Activated CD4-positive, alpha-beta T cell treated with anti-CD3 and anti-CD28 coated beads, Interleukin-2, amount 10 ng/mL, durations not matched to agents 7 days and 5 days (primary cell): ENCODE measurements around the gene LRRC8D. TPM values are rescaled to one million over a fixed set of nuclear protein-coding genes. Genes with fewer than 3 reads are reported as not detected.

ENCODE experiments used
- CTCF ChIA-PET: fragments of 350-600 bp; sonication (Branson Sonifier 250); formaldehyde crosslinking; loops from one replicate; lab custom pipeline; 2021; ENCODE audit warnings: antibody characterized with exemption; lab: Charles Lee
- POLR2A ChIA-PET: fragments of 350-600 bp; sonication (Branson Sonifier 250); formaldehyde crosslinking; loops from one replicate; lab custom pipeline; 2021; ENCODE audit warnings: antibody characterized with exemption; lab: Charles Lee
- DNase-seq: peaks from one replicate; pipeline ENCODE4 v3.0.0-alpha.2; 2020
- H3K27ac Mint-ChIP-seq: one replicate; pipeline ENCODE4 v1.8.0; 2021; ENCODE audit warnings: mild to moderate bottlenecking, moderate library complexity, mixed read lengths
- H3K27me3 Mint-ChIP-seq: one replicate; pipeline ENCODE4 v1.8.0; 2021; ENCODE audit warnings: mixed read lengths
- H3K36me3 Mint-ChIP-seq: one replicate; pipeline ENCODE4 v1.8.0; 2021; ENCODE audit warnings: low read depth, mixed read lengths
- H3K4me1 Mint-ChIP-seq: one replicate; pipeline ENCODE4 v1.8.0; 2021; ENCODE audit warnings: mixed read lengths
- H3K4me3 Mint-ChIP-seq: one replicate; pipeline ENCODE4 v1.8.0; 2021; ENCODE audit warnings: mild to moderate bottlenecking, moderate library complexity, mixed read lengths
- H3K9me3 Mint-ChIP-seq: one replicate; pipeline ENCODE4 v1.8.0; 2021; ENCODE audit warnings: mixed read lengths
- total RNA-seq, 2 experiments: library from RNA; stranded (reverse); gene quantifications; one replicate each; pipeline ENCODE4 v1.2.3, GENCODE V29; 2021

The LRRC8D gene
- total RNA-seq, 2 experiments from 2014 or later: 31.8 to 41.0 TPM

DNA sequence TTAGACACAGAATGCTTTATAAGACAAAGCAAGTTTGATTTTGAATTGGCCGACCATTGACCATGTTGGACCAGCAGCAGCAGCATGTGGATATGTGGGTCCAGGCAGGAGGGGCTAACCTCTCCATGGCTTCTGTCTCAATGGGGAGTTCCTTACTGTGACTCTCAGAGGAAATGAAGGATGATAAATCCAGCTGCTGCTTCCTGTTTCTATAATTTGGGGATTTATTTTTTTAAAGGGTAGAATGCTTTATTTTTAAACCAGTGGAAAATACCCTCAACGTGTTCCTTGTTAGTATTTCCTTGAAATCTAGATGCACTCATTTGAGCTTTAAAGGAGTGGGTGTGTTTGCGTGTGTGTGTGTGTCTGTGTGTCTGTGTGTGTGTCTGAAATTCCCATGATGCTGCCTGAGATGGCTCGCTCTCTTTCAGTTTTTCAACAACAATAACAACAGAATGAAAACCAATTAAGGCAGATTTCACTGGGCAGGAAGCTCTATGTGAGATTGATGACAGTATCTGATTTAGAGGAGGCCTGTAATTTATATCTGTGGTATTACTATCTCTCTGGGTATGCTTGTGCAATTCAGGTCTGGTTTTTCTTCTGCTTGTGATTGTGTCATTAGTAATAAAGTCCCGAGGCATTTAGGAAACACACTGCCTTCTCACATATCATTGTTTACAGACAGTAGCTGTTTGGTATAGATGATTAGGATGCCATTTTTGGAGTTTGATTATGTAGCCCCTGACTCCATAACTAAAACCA lies 88.0 kb downstream of the LRRC8D start:
- no peaks in the 10 kb centered on the region for H3K9me3 Mint-ChIP-seq
- H3K36me3 Mint-ChIP-seq: peaks cover 22% of the 10 kb centered on the region
- H3K27ac Mint-ChIP-seq: peak overlapping the region; percentile 44
- POLR2A ChIA-PET: no interaction called here
- peaks cover 47% of the 10 kb centered on the region for H3K4me1 Mint-ChIP-seq
- no peak overlapping the region for H3K4me3 Mint-ChIP-seq
- H3K27me3 Mint-ChIP-seq: no peaks in the 10 kb centered on the region
- DNase-seq: no peak
- CTCF ChIA-PET: no interaction called here

DNA sequence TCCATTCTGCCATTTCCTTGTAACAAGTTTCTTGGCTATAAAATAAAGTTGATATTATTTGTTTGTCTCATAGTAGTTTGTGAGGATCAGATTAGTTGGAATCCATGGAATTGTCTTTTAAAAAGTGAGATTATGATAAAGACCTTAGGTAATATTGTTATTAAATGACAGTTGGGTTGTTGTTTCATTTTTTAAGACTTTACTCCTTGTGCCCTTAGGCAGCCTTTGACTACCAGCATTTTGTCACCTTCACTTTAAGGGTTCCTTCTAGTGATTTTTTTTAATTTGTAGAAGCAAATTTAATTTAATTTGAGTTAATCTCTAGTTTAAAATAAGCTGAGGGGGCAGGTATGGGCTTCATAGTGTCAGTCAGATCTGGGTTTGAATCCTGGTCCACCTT lies 89.4 kb downstream of the LRRC8D start:
- peaks cover 38% of the 10 kb centered on the region for H3K4me1 Mint-ChIP-seq
- no peaks in the 10 kb centered on the region for H3K27me3 Mint-ChIP-seq
- no peaks in the 10 kb centered on the region for H3K9me3 Mint-ChIP-seq
- no peak overlapping the region for H3K4me3 Mint-ChIP-seq
- no peak for DNase-seq
- POLR2A ChIA-PET: interaction anchor here (0.6 kb wide), 1 partner anchor 56 kb away, joined by 4 read pairs; no protein-coding TSS in a partner anchor
- H3K36me3 Mint-ChIP-seq: peaks cover 20% of the 10 kb centered on the region
- CTCF ChIA-PET: interaction anchor here (0.8 kb wide), 1 partner anchor 8 kb away, joined by 6 read pairs; no protein-coding TSS in a partner anchor
- H3K27ac Mint-ChIP-seq: no peak overlapping the region

DNA sequence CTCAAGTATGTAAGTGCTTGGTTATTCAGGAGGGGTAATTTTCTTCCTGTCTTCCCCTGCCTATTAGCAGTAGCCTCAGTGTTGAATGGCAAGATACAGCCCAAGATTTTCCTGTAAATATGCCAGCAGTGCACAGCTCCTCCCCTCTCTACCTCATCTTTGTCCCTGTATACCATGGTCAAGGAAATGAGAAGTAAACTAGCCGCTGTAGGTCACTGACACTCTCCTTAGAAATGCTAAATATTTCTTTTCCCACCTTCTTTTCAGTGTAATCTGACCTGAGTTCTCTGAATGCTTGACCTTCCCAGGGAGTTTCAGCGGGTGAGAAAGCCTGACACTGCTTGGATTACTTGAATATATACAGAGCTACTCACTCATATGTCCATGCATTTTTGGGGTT lies 89.9 kb downstream of the LRRC8D start:
- H3K27me3 Mint-ChIP-seq: no peaks in the 10 kb centered on the region
- peaks cover 33% of the 10 kb centered on the region for H3K4me1 Mint-ChIP-seq
- CTCF ChIA-PET: no interaction called here
- H3K27ac Mint-ChIP-seq: no peak overlapping the region
- peaks cover 15% of the 10 kb centered on the region for H3K36me3 Mint-ChIP-seq
- no peaks in the 10 kb centered on the region for H3K9me3 Mint-ChIP-seq
- POLR2A ChIA-PET: no interaction called here
- H3K4me3 Mint-ChIP-seq: no peak overlapping the region
- no peak for DNase-seq

- ChIA-PET CTCF (no interaction called here), POLR2A (no interaction called here)
- H3K36me3 Mint-ChIP-seq: peaks cover 16% of the 10 kb centered on the region
Measured at GRCh38 chr1:89911191-89911991, 90.6 kb downstream of the LRRC8D start.

GRCh38 chr1:89912073-89912472 lies 91.2 kb downstream of the LRRC8D start:
- POLR2A ChIA-PET: no interaction called here
- no peak overlapping the region for H3K27ac Mint-ChIP-seq
- CTCF ChIA-PET: no interaction called here
- H3K4me3 Mint-ChIP-seq: no peak overlapping the region
- peaks cover 21% of the 10 kb centered on the region for H3K4me1 Mint-ChIP-seq
- H3K9me3 Mint-ChIP-seq: no peaks in the 10 kb centered on the region
- peaks cover 15% of the 10 kb centered on the region for H3K36me3 Mint-ChIP-seq
- DNase-seq: no peak
- no peaks in the 10 kb centered on the region for H3K27me3 Mint-ChIP-seq

More at GRCh38 chr1:89911191-89911991, 90.6 kb downstream of the LRRC8D start:
- H3K27me3 Mint-ChIP-seq: no peaks in the 10 kb centered on the region
- no peaks in the 10 kb centered on the region for H3K9me3 Mint-ChIP-seq
- H3K27ac Mint-ChIP-seq: no peak overlapping the region
- DNase-seq: no peak
- H3K4me1 Mint-ChIP-seq: peaks cover 27% of the 10 kb centered on the region
- no peak overlapping the region for H3K4me3 Mint-ChIP-seq

DNA sequence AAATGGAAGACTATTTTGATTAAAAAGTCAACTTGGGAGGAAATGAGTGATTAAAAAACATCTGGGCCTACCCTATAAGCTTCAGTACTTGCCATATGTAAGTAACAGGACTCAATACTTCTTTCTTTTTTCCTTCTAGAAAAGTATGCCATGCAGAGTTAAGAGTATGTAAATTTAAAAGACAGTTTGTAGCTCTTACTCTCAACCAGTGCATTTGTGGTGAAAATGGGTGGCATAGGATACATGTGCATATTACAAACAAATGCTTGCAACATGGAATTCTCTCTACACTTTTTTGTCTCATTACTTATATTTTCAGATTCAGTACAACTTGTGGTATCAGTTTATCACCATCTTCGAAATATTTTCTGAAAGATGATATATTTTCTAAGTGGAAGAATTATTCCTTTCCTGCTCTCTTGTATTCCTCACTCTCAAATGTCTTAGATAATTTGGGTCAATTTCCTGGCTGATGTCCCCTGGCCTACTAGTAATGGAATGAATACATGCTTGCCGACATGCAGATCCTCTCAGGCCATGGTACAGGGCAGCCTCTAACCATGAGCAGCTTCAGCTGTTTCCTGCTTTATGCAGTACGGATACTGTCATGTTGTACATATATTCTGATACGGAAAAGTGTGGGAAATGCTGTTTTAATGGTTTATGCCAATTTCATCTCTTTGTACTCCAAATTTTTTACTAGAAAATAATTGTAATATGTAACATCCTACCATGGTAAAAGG lies 92.7 kb downstream of the LRRC8D start:
- peaks cover 18% of the 10 kb centered on the region for H3K36me3 Mint-ChIP-seq
- H3K9me3 Mint-ChIP-seq: no peaks in the 10 kb centered on the region
- no peak overlapping the region for H3K4me3 Mint-ChIP-seq
- POLR2A ChIA-PET: no interaction called here
- no peak for DNase-seq
- no peak overlapping the region for H3K27ac Mint-ChIP-seq
- H3K4me1 Mint-ChIP-seq: peaks cover 12% of the 10 kb centered on the region
- CTCF ChIA-PET: no interaction called here
- H3K27me3 Mint-ChIP-seq: no peaks in the 10 kb centered on the region

DNA sequence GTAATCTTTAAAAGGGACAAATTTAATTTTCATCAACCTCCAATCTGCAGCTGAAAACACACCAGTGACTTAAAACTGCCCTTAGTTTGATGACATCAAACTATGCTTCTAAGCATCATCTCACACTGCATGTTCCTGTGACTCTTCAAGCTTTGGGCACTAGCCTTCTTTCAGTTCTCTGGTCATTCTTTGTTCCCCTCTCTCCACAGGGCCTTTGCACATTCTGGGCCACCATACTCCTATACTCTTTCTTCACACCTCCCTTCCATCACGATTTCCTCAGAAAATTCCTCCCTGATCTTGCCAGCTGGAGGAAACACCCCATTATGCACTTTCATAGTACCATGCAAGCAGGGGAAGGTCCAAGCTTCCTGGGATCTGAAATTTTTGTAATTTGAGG lies 96.5 kb downstream of the LRRC8D start:
- Mint-ChIP-seq H3K4me1 (peaks cover 4% of the 10 kb centered on the region), H3K4me3 (no peak overlapping the region), H3K36me3 (peaks cover 24% of the 10 kb centered on the region), H3K27me3 (no peaks in the 10 kb centered on the region), H3K27ac (no peak overlapping the region), H3K9me3 (no peaks in the 10 kb centered on the region)
- CTCF ChIA-PET: interaction anchor here (1.0 to 1.1 kb wide), 2 partner anchors 10 to 17 kb away, joined by 3 to 4 read pairs; no protein-coding TSS in a partner anchor
- POLR2A ChIA-PET: no interaction called here
- no peak for DNase-seq

- CTCF ChIA-PET: interaction anchor here (0.8 to 1.4 kb wide), 4 partner anchors 8 to 26 kb away, joined by 3 to 6 read pairs (median 4); no protein-coding TSS in a partner anchor
- DNase-seq: no peak
- H3K4me1 Mint-ChIP-seq: peaks cover under 1% of the 10 kb centered on the region
- H3K4me3 Mint-ChIP-seq: no peak overlapping the region
- POLR2A ChIA-PET: no interaction called here
- no peaks in the 10 kb centered on the region for H3K27me3 Mint-ChIP-seq
- H3K9me3 Mint-ChIP-seq: peaks cover 1% of the 10 kb centered on the region
- H3K27ac Mint-ChIP-seq: no peak overlapping the region
- H3K36me3 Mint-ChIP-seq: peaks cover 28% of the 10 kb centered on the region
Measured at GRCh38 chr1:89918127-89918793, 97.4 kb downstream of the LRRC8D start.

DNA sequence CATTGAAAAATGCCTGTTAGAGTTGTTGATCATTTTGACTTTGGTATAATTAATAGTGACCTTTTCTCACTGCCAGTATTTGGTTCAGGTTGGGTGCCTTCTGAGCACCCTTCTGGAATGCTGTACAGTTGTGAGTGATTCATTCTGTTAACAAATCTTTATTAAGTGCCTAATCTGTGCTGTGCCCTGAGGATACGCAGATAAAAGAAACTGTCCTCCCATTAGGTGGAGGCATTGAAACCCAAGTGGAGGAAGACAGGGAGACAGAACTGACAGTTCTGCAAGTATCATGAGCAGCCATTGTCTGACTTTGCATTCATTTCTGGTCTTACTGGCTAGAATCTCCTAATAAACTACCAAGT lies 97.9 kb downstream of the LRRC8D start:
- ChIA-PET CTCF (interaction anchor here (0.9 to 1.4 kb wide), 3 partner anchors 9 to 75 kb away, joined by 4 to 6 read pairs (median 4); no protein-coding TSS in a partner anchor), POLR2A (no interaction called here)
- no peaks in the 10 kb centered on the region for H3K4me1 Mint-ChIP-seq
- peaks cover 33% of the 10 kb centered on the region for H3K36me3 Mint-ChIP-seq
- H3K27me3 Mint-ChIP-seq: no peaks in the 10 kb centered on the region
- DNase-seq: no peak
- no peak overlapping the region for H3K27ac Mint-ChIP-seq
- H3K9me3 Mint-ChIP-seq: peaks cover 5% of the 10 kb centered on the region
- no peak overlapping the region for H3K4me3 Mint-ChIP-seq

DNA sequence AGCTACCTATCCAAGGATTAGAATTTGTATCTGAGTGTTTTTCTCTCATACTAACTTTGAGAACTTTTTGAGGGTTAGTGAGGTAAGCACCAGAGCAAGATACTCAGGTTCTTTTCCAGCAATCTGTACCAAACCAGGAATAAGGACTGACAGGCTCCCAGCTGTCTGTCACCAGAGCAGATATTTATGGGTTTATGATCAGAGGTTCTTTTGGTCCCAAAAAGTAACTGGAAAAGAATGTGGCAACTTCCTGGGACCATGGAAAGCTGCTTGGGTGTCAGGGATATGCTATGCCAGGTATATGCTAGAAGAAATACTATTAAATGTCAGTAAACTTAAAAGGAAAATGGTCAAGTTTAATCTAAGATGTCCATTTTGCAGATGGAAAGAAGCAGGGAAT lies 98.3 kb downstream of the LRRC8D start:
- H3K27ac Mint-ChIP-seq: no peak overlapping the region
- no peak overlapping the region for H3K4me3 Mint-ChIP-seq
- H3K9me3 Mint-ChIP-seq: peaks cover 5% of the 10 kb centered on the region
- POLR2A ChIA-PET: no interaction called here
- no peaks in the 10 kb centered on the region for H3K27me3 Mint-ChIP-seq
- H3K4me1 Mint-ChIP-seq: no peaks in the 10 kb centered on the region
- peaks cover 37% of the 10 kb centered on the region for H3K36me3 Mint-ChIP-seq
- CTCF ChIA-PET: interaction anchor here (0.9 to 1.4 kb wide), 3 partner anchors 9 to 76 kb away, joined by 4 to 6 read pairs (median 4); no protein-coding TSS in a partner anchor
- DNase-seq: no peak

GRCh38 chr1:89922911-89923310 lies 102.1 kb downstream of the LRRC8D start:
- ChIA-PET CTCF (no interaction called here), POLR2A (no interaction called here)
- Mint-ChIP-seq H3K27ac (no peak overlapping the region), H3K36me3 (peaks cover 31% of the 10 kb centered on the region), H3K4me3 (no peak overlapping the region), H3K9me3 (peaks cover 5% of the 10 kb centered on the region), H3K27me3 (no peaks in the 10 kb centered on the region), H3K4me1 (no peaks in the 10 kb centered on the region)
- DNase-seq: no peak

- H3K27me3 Mint-ChIP-seq: no peaks in the 10 kb centered on the region
- DNase-seq: no peak
- no peak overlapping the region for H3K27ac Mint-ChIP-seq
- no peaks in the 10 kb centered on the region for H3K4me1 Mint-ChIP-seq
- H3K4me3 Mint-ChIP-seq: no peak overlapping the region
- H3K9me3 Mint-ChIP-seq: peaks cover 5% of the 10 kb centered on the region
- ChIA-PET CTCF (interaction anchor here (1.5 kb wide), 1 partner anchor 17 kb away, joined by 3 read pairs; no protein-coding TSS in a partner anchor), POLR2A (no interaction called here)
- peaks cover 33% of the 10 kb centered on the region for H3K36me3 Mint-ChIP-seq
Measured at GRCh38 chr1:89923517-89923916, 102.7 kb downstream of the LRRC8D start.
